H1 (cell line): ENCODE data around the gene SAMM50. TPM values are rescaled to one million over a fixed set of nuclear protein-coding genes. Genes with fewer than 3 reads are reported as not detected.

Source experiments
- CTCF ChIA-PET: fragments of 300-600 bp; sonication (Branson Sonifier 250); formaldehyde crosslinking; loops from one replicate; lab custom pipeline; 2021; ENCODE audit not compliant: partially characterized antibody; lab: Charles Lee
- POLR2A ChIA-PET: fragments of 300-600 bp; sonication (Branson Sonifier 250); formaldehyde crosslinking; loops from one replicate; lab custom pipeline; 2021; ENCODE audit warnings: inconsistent platforms; ENCODE audit not compliant: partially characterized antibody; lab: Charles Lee
- DNase-seq, 2 experiments: peaks; one replicate each; pipeline versions ENCODE4 v3.0.0 to v3.0.0-alpha.2; 2010 to 2022; ENCODE audit warnings: low spot score in 2 of 2, low read depth in 1 of 2, mixed read lengths in 1 of 2
- FAIRE-seq: peaks from 2 replicates; lab custom pipeline; 2011; peaks lifted over from hg19 to GRCh38; lab: Jason Lieb, UNC
- H2AFZ ChIP-seq: 2 replicates; pipeline ENCODE4 v1.8.1; 2012; ENCODE audit warnings: low read length, inconsistent platforms
- H2AK5ac ChIP-seq: 2 replicates; pipeline ENCODE4 v1.6.1; 2013; ENCODE audit warnings: low read depth, low read length
- H2BK120ac ChIP-seq: replicated peaks from 2 replicates; pipeline ENCODE3; 2013; ENCODE audit warnings: low read depth, low read length, inconsistent platforms
- H2BK12ac ChIP-seq: 2 replicates; pipeline ENCODE4 v1.6.1; 2013; ENCODE audit warnings: low read depth, low read length
- H2BK15ac ChIP-seq: 2 replicates; pipeline ENCODE4 v1.6.1; 2013; ENCODE audit warnings: low read length
- H2BK20ac ChIP-seq: 2 replicates; pipeline ENCODE4 v1.6.1; 2013; ENCODE audit warnings: low read length
- H2BK5ac ChIP-seq: 2 replicates; pipeline ENCODE4 v1.6.1; 2013; ENCODE audit warnings: low read depth, low read length
- H3K14ac ChIP-seq: 2 replicates; pipeline ENCODE4 v1.6.1; 2013; ENCODE audit warnings: inconsistent platforms; ENCODE audit not compliant: insufficient read length
- H3K18ac ChIP-seq: 2 replicates; pipeline ENCODE4 v1.6.1; 2013; ENCODE audit warnings: low read length; ENCODE audit errors: extremely low read depth
- H3K23ac ChIP-seq: 2 replicates; pipeline ENCODE4 v1.6.1; 2013; ENCODE audit warnings: inconsistent platforms; ENCODE audit not compliant: insufficient read length
- H3K23me2 ChIP-seq: 2 replicates; pipeline ENCODE4 v1.6.1; 2013; ENCODE audit warnings: low read depth, low read length
- H3K27ac ChIP-seq: 2 replicates; pipeline ENCODE4 v1.6.1; 2011; ENCODE audit warnings: low read depth, low read length, inconsistent platforms
- H3K27me3 ChIP-seq, 4 experiments: replicated peaks in 1 of 4; 1 replicate in 1 of 4; 2 replicates in 3 of 4; pipeline versions ENCODE4 v1.6.1 to v1.8.1; 2011 to 2013; ENCODE audit warnings: low read length in 3 of 4, mild to moderate bottlenecking in 3 of 4, inconsistent platforms in 2 of 4, mixed read lengths in 2 of 4, moderate library complexity in 1 of 4; ENCODE audit not compliant: control insufficient read depth in 3 of 4, insufficient read depth in 3 of 4; ENCODE audit errors: extremely low read depth in 1 of 4
- H3K36me3 ChIP-seq, 4 experiments: 2 replicates each; pipeline versions ENCODE4 v1.6.1 to v1.8.1; 2011 to 2013; ENCODE audit warnings: mild to moderate bottlenecking in 4 of 4, low read length in 3 of 4, moderate library complexity in 2 of 4, control low read depth in 1 of 4, inconsistent platforms in 1 of 4; ENCODE audit not compliant: insufficient read depth in 4 of 4, control insufficient read depth in 2 of 4
- H3K4ac ChIP-seq: replicated peaks from 2 replicates; pipeline ENCODE3; 2013; ENCODE audit warnings: low read length, low read depth, mixed read lengths, inconsistent platforms; ENCODE audit not compliant: insufficient read length
- H3K4me1 ChIP-seq, 4 experiments: replicated peaks in 1 of 4; 1 replicate in 1 of 4; 2 replicates in 3 of 4; pipeline versions ENCODE4 v1.6.1 to v1.8.1; 2011 to 2013; ENCODE audit warnings: low read length in 3 of 4, inconsistent platforms in 2 of 4, mixed read lengths in 1 of 4; ENCODE audit not compliant: insufficient read depth in 4 of 4, control insufficient read depth in 3 of 4
- H3K4me2 ChIP-seq, 2 experiments: 2 replicates each; pipeline versions ENCODE4 v1.6.1 to v1.8.1; 2011 to 2013; ENCODE audit warnings: low read depth in 2 of 2, low read length in 2 of 2, control low read depth in 1 of 2, inconsistent platforms in 1 of 2, mild to moderate bottlenecking in 1 of 2; ENCODE audit not compliant: insufficient read depth in 1 of 2
- H3K4me3 ChIP-seq, 4 experiments: fragments of 200-600, 300-600 bp in 1 of 4; sonication (generic), shearing (Covaris generic), sonication (Bioruptor Twin) in 1 of 4; 2 replicates each; pipeline versions ENCODE4 v1.5.1 to v1.8.1; 2011 to 2016; ENCODE audit warnings: low read length in 4 of 4, low read depth in 3 of 4, control low read depth in 2 of 4, inconsistent platforms in 2 of 4, mild to moderate bottlenecking in 2 of 4, mixed read lengths in 1 of 4, moderate library complexity in 1 of 4; ENCODE audit not compliant: insufficient read depth in 2 of 4; ENCODE audit errors: extremely low read depth in 1 of 4
- H3K56ac ChIP-seq: replicated peaks from 2 replicates; pipeline ENCODE3; 2013; ENCODE audit warnings: low read depth, mild to moderate bottlenecking, mixed read lengths, low read length, inconsistent platforms; ENCODE audit not compliant: insufficient read length
- H3K79me1 ChIP-seq: 2 replicates; pipeline ENCODE4 v1.6.1; 2013; ENCODE audit warnings: low read depth, low read length, control low read depth
- H3K79me2 ChIP-seq, 2 experiments: 2 replicates each; pipeline versions ENCODE4 v1.6.1 to v1.8.1; 2012 to 2013; ENCODE audit warnings: low read length in 2 of 2, mild to moderate bottlenecking in 2 of 2, inconsistent platforms in 1 of 2; ENCODE audit not compliant: insufficient read depth in 2 of 2, control insufficient read depth in 1 of 2
- H3K9ac ChIP-seq, 4 experiments: replicated peaks in 1 of 4; 1 replicate in 1 of 4; 2 replicates in 3 of 4; pipeline versions ENCODE4 v1.6.1 to v1.8.1; 2011 to 2013; ENCODE audit warnings: low read depth in 3 of 4, low read length in 3 of 4, control low read depth in 2 of 4, mild to moderate bottlenecking in 2 of 4, moderate library complexity in 2 of 4, inconsistent platforms in 1 of 4; ENCODE audit errors: extremely low read depth in 1 of 4
- H3K9me3 ChIP-seq, 2 experiments: 2 replicates each; pipeline versions ENCODE4 v1.6.1 to v1.8.1; 2012 to 2013; ENCODE audit warnings: mild to moderate bottlenecking in 2 of 2, moderate library complexity in 2 of 2, control low read depth in 1 of 2, inconsistent platforms in 1 of 2, low read depth in 1 of 2, low read length in 1 of 2, mixed read lengths in 1 of 2; ENCODE audit not compliant: insufficient read depth in 2 of 2
- H4K20me1 ChIP-seq, 2 experiments: replicated peaks in 1 of 2; 2 replicates each; pipeline versions ENCODE3 to v1.8.1; 2011 to 2013; ENCODE audit warnings: inconsistent platforms in 2 of 2, low read length in 2 of 2, mild to moderate bottlenecking in 1 of 2; ENCODE audit not compliant: insufficient read depth in 2 of 2, control insufficient read depth in 1 of 2
- H4K5ac ChIP-seq: 2 replicates; pipeline ENCODE4 v1.6.1; 2013; ENCODE audit warnings: low read length, low read depth, mixed read lengths, inconsistent platforms; ENCODE audit not compliant: insufficient read length
- H4K8ac ChIP-seq: 2 replicates; pipeline ENCODE4 v1.8.0; 2013; ENCODE audit warnings: mild to moderate bottlenecking, moderate library complexity, low read length, inconsistent platforms; ENCODE audit not compliant: insufficient read depth; ENCODE audit errors: extremely low read depth
- H4K91ac ChIP-seq: replicated peaks from 2 replicates; pipeline ENCODE3; 2013; ENCODE audit warnings: low read length, mixed read lengths, inconsistent platforms; ENCODE audit not compliant: insufficient read length
- BCL11A ChIP-seq, 2 experiments: IDR thresholded peaks; one replicate each; pipeline ENCODE4 v1.6.1; 2011; ENCODE audit warnings: low read depth in 2 of 2, low read length in 2 of 2, mild to moderate bottlenecking in 2 of 2
- SIRT6 ChIP-seq: IDR thresholded peaks from one replicate; pipeline ENCODE4 v1.7.1; 2012; ENCODE audit warnings: low read length, inconsistent platforms
- TEAD4 ChIP-seq: IDR thresholded peaks from 2 replicates; pipeline ENCODE4 v1.6.1; 2012; ENCODE audit warnings: low read depth, low read length, inconsistent platforms, mixed read lengths
- WGBS, 2 experiments: shearing (Covaris generic) in 1 of 2; methylation state at CpG; one replicate each; pipeline versions ENCODE4 v1.1.6 to v1.1.7; 2013 to 2015; ENCODE audit warnings: low lambda C conversion rate in 2 of 2, mixed read lengths in 2 of 2, inconsistent platforms in 1 of 2, low coverage in 1 of 2, missing lambda C conversion rate in 1 of 2; ENCODE audit not compliant: insufficient replicate concordance in 2 of 2, insufficient coverage in 1 of 2, insufficient read length in 1 of 2; ENCODE audit errors: extremely low coverage in 1 of 2, missing lambda C conversion rate in 1 of 2; 5-methylcytosine and 5-hydroxymethylcytosine counted together
- polyA plus RNA-seq, 7 experiments: library from polyadenylated mRNA; depleted of rRNA in 3 of 7; stranded (reverse) in 5 of 7; unstranded in 2 of 7; fragments of >200 nt in 5 of 7; fragments of 200-250 nt in 2 of 7; gene quantifications; 1 replicate in 5 of 7; 2 replicates in 1 of 7; 4 replicates in 1 of 7; pipeline versions ENCODE4 v1.2.1 to v1.2.3, GENCODE V29; 2011 to 2013; ENCODE audit warnings: missing spikeins in 2 of 7, mixed read lengths in 2 of 7
- total RNA-seq: library from RNA; stranded (reverse); fragmentation: NEBNext Ultra II Directional; extraction: Animal tissue kit (Norgen Biotek cat#: 25700); gene quantifications from 2 replicates; pipeline ENCODE4 v1.2.1, GENCODE V29; 2021

SAMM50 gene
- total and polyA plus RNA-seq, 2 of the 8 experiments (the other 6 are each of a cell fraction or from before 2014, with no cell fraction given), result 45.4 to 70.3 TPM

- H2AK5ac ChIP-seq, result no peak overlapping the region
- H4K20me1 ChIP-seq, result no peaks in the 10 kb centered on the region
- POLR2A ChIA-PET, result interaction anchor here (0.6 to 1.0 kb wide), 2 partner anchors 14 to 117 kb away, joined by 3 read pairs; no protein-coding TSS in a partner anchor
- no peak overlapping the region for H2BK15ac ChIP-seq
- no peak overlapping the region for H3K14ac ChIP-seq
- peaks cover 3% of the 10 kb centered on the region; the same call in 1 of the 2 replicates for H3K23me2 ChIP-seq
- H4K8ac ChIP-seq, result no peak overlapping the region
- H3K4ac ChIP-seq, result no peak overlapping the region
- H4K91ac ChIP-seq, result no peak overlapping the region
- H3K27ac ChIP-seq, result no peak overlapping the region
- H3K56ac ChIP-seq, result no peak overlapping the region
- no peaks in the 10 kb centered on the region; the same call in 1 of the 2 replicates for H3K79me1 ChIP-seq
- 79% methylated on average over 7 of the region's 7 CpGs; no CpG with 5 or more reads in 1 of the 2 experiments for WGBS, 2 experiments
- H3K9ac ChIP-seq, result no peak overlapping the region
- H3K9me3 ChIP-seq, result no peaks in the 10 kb centered on the region
- peaks cover 0 to 8% (median 3%) of the 10 kb centered on the region in 4 experiments; a peak in 4 of 7 replicates for H3K27me3 ChIP-seq
- H3K4me3 ChIP-seq, result no peak overlapping the region
- TF ChIP-seq TEAD4 (no peak), SIRT6 (no peak), BCL11A (IDR thresholded peaks at IDR 0.05; ENCODE audit: low read depth in 2 of 2, low read length in 2 of 2) (no peak)
- no peak overlapping the region for H2BK120ac ChIP-seq
- H3K4me2 ChIP-seq, result no peak overlapping the region
- CTCF ChIA-PET, result interaction anchor here (1.1 to 3.3 kb wide), 2 partner anchors 11 to 35 kb away, joined by 4 to 13 read pairs; no protein-coding TSS in a partner anchor
- FAIRE-seq (no peak), DNase-seq (no peak)
- peaks cover 0 to 14% (median 2%) of the 10 kb centered on the region in 4 experiments; a peak in 4 of 7 replicates for H3K4me1 ChIP-seq
- H4K5ac ChIP-seq, result no peak overlapping the region
- no peak overlapping the region for H3K23ac ChIP-seq
- no peak overlapping the region for H2AFZ ChIP-seq
- H2BK12ac ChIP-seq, result no peak overlapping the region
- no peak overlapping the region for H2BK20ac ChIP-seq
- no peaks in the 10 kb centered on the region for H3K36me3 ChIP-seq
- no peak overlapping the region for H3K18ac ChIP-seq
- no peak overlapping the region for H2BK5ac ChIP-seq
- H3K79me2 ChIP-seq, result no peaks in the 10 kb centered on the region
These were observed 72.8 kb downstream of the SAMM50 start for GRCh38 chr22:44028091-44028490.
